Tibial nerve (tissue), 3 donors: ENCODE data around the gene DENND2D.

Experiments
- CTCF ChIP-seq, 5 experiments: fragments of 200-600 bp in 3 of 5; fragments of 450-650 bp in 2 of 5; sonication (generic) in 3 of 5; IDR thresholded peaks; one replicate each; pipeline ENCODE4 v1.5.1; 2016 to 2019; ENCODE audit warnings: antibody characterized with exemption in 5 of 5, mild to moderate bottlenecking in 3 of 5, moderate library complexity in 2 of 5
- POLR2A ChIP-seq, 2 donors: fragments of 450-650 bp; IDR thresholded peaks; one replicate each; pipeline ENCODE4 v1.6.1; 2017; ENCODE audit warnings: antibody characterized with exemption in 2 of 2, mild to moderate bottlenecking in 2 of 2, moderate library complexity in 2 of 2

GRCh38 chr1:111236806-111237205 is 36.4 kb upstream of the DENND2D start:
- TF ChIP-seq CTCF (IDR thresholded peaks at IDR 0.05) (no peak), POLR2A (IDR thresholded peaks at IDR 0.05) (no peak)
